Cardiac fibroblast (primary cell): ENCODE data around the gene TPCN1.

Experiments used
- DNase-seq, 2 donors: peaks; one replicate each; pipeline versions ENCODE4 v3.0.0 to v3.0.0-alpha.2; 2010; ENCODE audit warnings: low read depth in 2 of 2
- H3K4me3 ChIP-seq, 2 donors: replicated peaks in 1 of 2; 1 replicate in 1 of 2; 2 replicates in 1 of 2; pipeline ENCODE4 v1.5.1; 2011; ENCODE audit warnings: low read depth in 2 of 2, low read length in 2 of 2, mild to moderate bottlenecking in 2 of 2, moderate library complexity in 1 of 2
- CTCF ChIP-seq: IDR thresholded peaks from one replicate; pipeline ENCODE4 v1.5.1; 2011; ENCODE audit warnings: low read depth, mild to moderate bottlenecking, low read length, inconsistent platforms

TPCN1 gene

GRCh38 chr12:113246478-113247122 lies 25.3 kb downstream of the TPCN1 start:
- TF ChIP-seq CTCF, result no peak
- no peak for DNase-seq
- H3K4me3 ChIP-seq, result no peak overlapping the region

GRCh38 chr12:113247123-113248050 lies 26.1 kb downstream of the TPCN1 start:
- TF ChIP-seq CTCF, result no peak
- no peak overlapping the region for H3K4me3 ChIP-seq
- DNase-seq, result peak in 1 of 2 donors; percentile 48

GRCh38 chr12:113248051-113248825 lies 27.0 kb downstream of the TPCN1 start:
- H3K4me3 ChIP-seq, result no peak overlapping the region
- no peak for DNase-seq
- no peak for TF ChIP-seq CTCF

GRCh38 chr12:113248842-113249435 lies 27.7 kb downstream of the TPCN1 start:
- DNase-seq, result no peak
- TF ChIP-seq CTCF, result no peak
- H3K4me3 ChIP-seq, result no peak overlapping the region

GRCh38 chr12:113249546-113249945 lies 28.3 kb downstream of the TPCN1 start:
- H3K4me3 ChIP-seq, result no peak overlapping the region
- DNase-seq, result no peak
- no peak for TF ChIP-seq CTCF

GRCh38 chr12:113250045-113250444 lies 28.8 kb downstream of the TPCN1 start:
- no peak for DNase-seq
- no peak overlapping the region for H3K4me3 ChIP-seq
- no peak for TF ChIP-seq CTCF
